GM21717 (cell line): Measurements from ENCODE around the gene ASB6.
"Not testable (repeated sequence)": the region's sequence is repeated elsewhere in the genome, so short reads cannot be mapped to it uniquely, and the experiment has no call there.

ENCODE experiments used
- ATAC-seq: cut with Tn5 transposase; IDR thresholded peaks from one replicate; pipeline ENCODE4 v1.9.1; 2021; ENCODE audit warnings: mild to moderate bottlenecking, moderate library complexity; ENCODE audit not compliant: unreplicated experiment

ASB6 gene

GRCh38 chr9:129609486-129610212 is 32.3 kb downstream of the ASB6 start:
- no peak for ATAC-seq

- no peak for ATAC-seq
Observed at GRCh38 chr9:129608561-129609481, 33.1 kb downstream of the ASB6 start.

- no peak for ATAC-seq
Observed at GRCh38 chr9:129607027-129607387, 34.9 kb downstream of the ASB6 start.

GRCh38 chr9:129606161-129607026 is 35.6 kb downstream of the ASB6 start:
- ATAC-seq = no peak

- no peak for ATAC-seq
Observed at GRCh38 chr9:129604766-129605163, 37.2 kb downstream of the ASB6 start.

- ATAC-seq = no peak
Observed at GRCh38 chr9:129604056-129604765, 37.7 kb downstream of the ASB6 start.

- ATAC-seq = no peak
Observed at GRCh38 chr9:129602598-129603415, 39.1 kb downstream of the ASB6 start.

GRCh38 chr9:129601082-129601674 is 40.8 kb downstream of the ASB6 start:
- ATAC-seq = no peak

GRCh38 chr9:129598089-129598596 is 43.8 kb downstream of the ASB6 start:
- no peak for ATAC-seq

- no peak for ATAC-seq
Observed at GRCh38 chr9:129597355-129598088, 44.4 kb downstream of the ASB6 start.

- ATAC-seq = no peak
Observed at GRCh38 chr9:129596541-129597331, 45.2 kb downstream of the ASB6 start.

GRCh38 chr9:129595903-129596540 is 45.9 kb downstream of the ASB6 start:
- ATAC-seq = no peak

GRCh38 chr9:129595311-129595741 is 46.6 kb downstream of the ASB6 start:
- ATAC-seq = no peak

GRCh38 chr9:129594632-129595031 is 47.3 kb downstream of the ASB6 start:
- ATAC-seq = no peak

GRCh38 chr9:129592790-129593189 is 49.2 kb downstream of the ASB6 start:
- ATAC-seq = not testable (repeated sequence)

- ATAC-seq = no peak
Observed at GRCh38 chr9:129591916-129592315, 50.0 kb downstream of the ASB6 start.

- no peak for ATAC-seq
Observed at GRCh38 chr9:129590466-129590865, 51.5 kb downstream of the ASB6 start.
